NCI-H1417 (cell line): ENCODE data around the gene CACNA1G.

ENCODE experiments used
- DNase-seq, 3 experiments: peaks; one replicate each; lab custom pipeline; 2025; lab: John Stamatoyannopoulos, UW

The CACNA1G gene

GRCh38 chr17:50533720-50534148, 26.8 kb upstream of the CACNA1G start:
- DNase-seq: peak in 1 of 3 experiments; percentile 27

- DNase-seq: no peak
Observed at GRCh38 chr17:50534222-50534978, 26.1 kb upstream of the CACNA1G start.

GRCh38 chr17:50534979-50535326, 25.6 kb upstream of the CACNA1G start:
- DNase-seq: no peak

GRCh38 chr17:50535407-50535806, 25.1 kb upstream of the CACNA1G start:
- no peak for DNase-seq

- DNase-seq: no peak
Observed at GRCh38 chr17:50536683-50537646, 23.6 kb upstream of the CACNA1G start.

GRCh38 chr17:50537721-50538548, 22.6 kb upstream of the CACNA1G start:
- DNase-seq: no peak

- no peak for DNase-seq
Observed at GRCh38 chr17:50538549-50539410, 21.7 kb upstream of the CACNA1G start.

GRCh38 chr17:50539762-50540559, 20.6 kb upstream of the CACNA1G start:
- peak in 2 of 3 experiments; percentile 7 to 18 for DNase-seq

- DNase-seq: no peak
Observed at GRCh38 chr17:50540560-50541401, 19.7 kb upstream of the CACNA1G start.

- DNase-seq: no peak
Observed at GRCh38 chr17:50541402-50541715, 19.2 kb upstream of the CACNA1G start.

GRCh38 chr17:50541716-50542688, 18.5 kb upstream of the CACNA1G start:
- DNase-seq: peak; percentile 80 to 89 (median 82)

- peak in 2 of 3 experiments; percentile 29 to 53 for DNase-seq
Observed at GRCh38 chr17:50542795-50543774, 17.4 kb upstream of the CACNA1G start.

GRCh38 chr17:50544516-50544915, 16.0 kb upstream of the CACNA1G start:
- DNase-seq: no peak

- no peak for DNase-seq
Observed at GRCh38 chr17:50545311-50545710, 15.2 kb upstream of the CACNA1G start.

- DNase-seq: no peak
Observed at GRCh38 chr17:50546701-50547034, 13.8 kb upstream of the CACNA1G start.

GRCh38 chr17:50547035-50547735, 13.3 kb upstream of the CACNA1G start, which contains the start of gene SPATA20:
Gene SPATA20 (plus strand): TSS chr17:50547174. CDS start chr17:50547209, 35 bp downstream.
- DNase-seq: peak; percentile 84 to 91 (median 86)
